Right cardiac atrium (tissue), 5 donors: ENCODE results near the gene CHAT. TPM values are rescaled to one million over a fixed set of nuclear protein-coding genes. Genes with fewer than 3 reads are reported as not detected.
"Not testable (repeated sequence)": the region's sequence is repeated elsewhere in the genome, so short reads cannot be mapped to it uniquely, and the experiment has no call there.

Experiments
- ATAC-seq, 2 donors: fragments of 200-7000 bp; cut with Tn5 transposase; one replicate each; pipeline versions ENCODE4 v1.8.0 to v1.9.1; 2020; ENCODE audit warnings: moderate library complexity in 2 of 2, mild to moderate bottlenecking in 1 of 2
- DNase-seq, 3 donors: peaks; one replicate each; pipeline ENCODE4 v3.0.0-alpha.2; 2020
- H3K27ac ChIP-seq: one replicate; pipeline ENCODE4 v1.5.1; 2013; ENCODE audit warnings: mild to moderate bottlenecking, low read length, control low read depth, moderate library complexity
- H3K27me3 ChIP-seq: one replicate; pipeline ENCODE4 v1.6.1; 2013; ENCODE audit not compliant: control insufficient read depth, insufficient read depth
- H3K4me1 ChIP-seq: one replicate; pipeline ENCODE4 v1.6.1; 2013; ENCODE audit warnings: low read length; ENCODE audit not compliant: control insufficient read depth, insufficient read depth
- H3K4me3 ChIP-seq: one replicate; pipeline ENCODE4 v1.5.1; 2013; ENCODE audit warnings: low read length, control low read depth
- H3K9me3 ChIP-seq: one replicate; pipeline ENCODE4 v1.6.1; 2013; ENCODE audit warnings: low read length; ENCODE audit not compliant: control insufficient read depth
- WGBS: extraction: QIAGEN DNeasy Blood & Tissue Kit; methylation state at CpG from one replicate; pipeline ENCODE4 v1.1.7; 2013; 5-methylcytosine and 5-hydroxymethylcytosine counted together
- intact Hi-C, 4 donors: fragments of 100-400 bp; cut with DNase I; formaldehyde crosslinking; loops; one replicate each; pipeline versions ENCODE4 v1.11.0 to v1.14.0; 2022 to 2023
- polyA plus RNA-seq: library from polyadenylated mRNA; stranded (reverse); fragments of 200-250 nt; gene quantifications from one replicate; pipeline ENCODE4 v1.2.3, GENCODE V29; 2013
- total RNA-seq, 4 donors: library from RNA; stranded (reverse); fragmentation: NEBNext Ultra II Directional; extraction: Animal tissue kit (Norgen Biotek cat#: 25700); gene quantifications; one replicate each; pipeline ENCODE4 v1.2.1, GENCODE V29; 2021
- donor health status: healthy with polysubstance abuse.
- donor health status: DM: no; HTN: yes; CAD: no.
- donor health status: DM: no; HTN: no; CAD: no.
- donor health status: DM: no; HTN: yes; CAD: no; lungs with severe emphysema.
- donor health status: DM: yes; HTN: yes; CAD: no.

CHAT gene
- total and polyA plus RNA-seq, 5 donors, result not detected

DNA sequence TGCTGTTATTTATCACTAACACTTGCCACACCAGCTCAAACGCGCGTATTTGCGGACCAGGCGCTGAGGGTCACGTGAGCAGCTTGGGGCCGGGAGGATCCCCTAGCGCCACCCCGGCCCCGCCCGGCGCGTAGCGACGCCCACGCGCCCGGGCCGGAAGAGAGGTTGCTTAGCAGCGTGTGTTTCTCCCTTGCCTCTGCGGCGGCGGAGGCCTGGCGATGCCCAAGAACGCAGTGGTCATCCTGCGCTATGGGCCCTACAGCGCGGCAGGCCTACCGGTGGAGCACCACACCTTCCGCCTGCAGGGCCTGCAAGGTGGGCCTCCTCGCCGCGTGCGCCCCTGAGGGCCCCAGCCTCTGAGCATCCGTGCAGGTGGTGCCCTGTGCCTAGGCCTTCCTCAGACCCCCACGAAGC lies 65.7 kb downstream of the CHAT start, which contains the start of gene C10orf53:
Gene C10orf53 (plus strand): TSS at position 172 of the 414 bp plus-strand sequence. CDS start 47 bp downstream, at position 219.
- Histone ChIP-seq H3K9me3 (no peaks in the 10 kb centered on the region), H3K4me1 (no peaks in the 10 kb centered on the region), H3K4me3 (no peak within 1 kb of the TSS), H3K27ac (no peak within 1 kb of the TSS), H3K27me3 (no peaks in the 10 kb centered on the region)
- DNase-seq (peak in 2 of 3 donors; percentile 13 to 53), ATAC-seq (peak; percentile 79 to 86)
- intact Hi-C loops, result no loop called here
- WGBS, result 8% methylated on average over 36 of the region's 36 CpGs

GRCh38 chr10:49682449-49682848 lies 68.6 kb downstream of the CHAT start:
- H3K27me3 ChIP-seq, H3K9me3 ChIP-seq, ATAC-seq, H3K4me3 ChIP-seq, intact Hi-C loops, H3K4me1 ChIP-seq, H3K27ac ChIP-seq, DNase-seq: not testable (repeated sequence)
- 72% methylated on average over 5 of the region's 5 CpGs for WGBS

- Histone ChIP-seq H3K4me3 (no peak overlapping the region), H3K27ac (no peak overlapping the region), H3K9me3 (peaks cover 2% of the 10 kb centered on the region), H3K4me1 (no peaks in the 10 kb centered on the region), H3K27me3 (no peaks in the 10 kb centered on the region)
- no peak for ATAC-seq
- intact Hi-C loops, result no loop called here
- DNase-seq, result no peak
- WGBS, result 96% methylated on average over 2 of the region's 2 CpGs
Measured at GRCh38 chr10:49682879-49683278, 69.0 kb downstream of the CHAT start.

DNA sequence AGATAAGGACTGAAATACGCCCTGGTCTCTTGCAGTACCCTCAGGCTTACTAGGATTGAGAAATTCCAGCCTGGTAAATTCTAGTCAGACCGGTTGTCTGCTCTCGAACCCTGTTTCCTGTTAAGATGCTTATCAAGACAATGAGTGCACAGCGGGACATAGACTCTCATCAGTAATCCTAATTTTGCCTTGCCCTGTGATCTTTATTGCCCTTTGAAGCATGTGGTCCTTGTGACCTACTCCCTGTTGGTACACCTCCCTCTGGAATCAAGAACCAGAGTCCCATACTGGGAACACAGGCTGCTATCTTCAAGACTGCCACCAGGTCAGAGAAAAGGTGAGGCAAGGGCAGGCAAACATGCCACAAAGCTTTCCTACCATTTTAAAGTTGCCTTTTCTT lies 72.8 kb downstream of the CHAT start:
- peaks cover 2% of the 10 kb centered on the region for H3K9me3 ChIP-seq
- no peak for ATAC-seq
- 71% methylated on average over 4 of the region's 4 CpGs for WGBS
- H3K4me1 ChIP-seq, result no peaks in the 10 kb centered on the region
- H3K27me3 ChIP-seq, result no peaks in the 10 kb centered on the region
- no peak for DNase-seq
- intact Hi-C loops, result no loop called here
- no peak overlapping the region for H3K27ac ChIP-seq
- H3K4me3 ChIP-seq, result no peak overlapping the region

- WGBS, result 13% methylated on average over 8 of the region's 8 CpGs
- Histone ChIP-seq H3K4me1 (no peaks in the 10 kb centered on the region), H3K9me3 (peaks cover 2% of the 10 kb centered on the region), H3K27ac (no peak overlapping the region), H3K4me3 (no peak overlapping the region), H3K27me3 (no peaks in the 10 kb centered on the region)
- intact Hi-C loops, result no loop called here
- no peak for DNase-seq
- ATAC-seq, result no peak
Measured at GRCh38 chr10:49688261-49688846, 74.5 kb downstream of the CHAT start.

- WGBS, result 11% methylated on average over 7 of the region's 7 CpGs
- H3K27ac ChIP-seq, result no peak overlapping the region
- DNase-seq (no peak), ATAC-seq (no peak)
- no peak overlapping the region for H3K4me3 ChIP-seq
- H3K27me3 ChIP-seq, result no peaks in the 10 kb centered on the region
- no peaks in the 10 kb centered on the region for H3K4me1 ChIP-seq
- intact Hi-C loops, result no loop called here
- H3K9me3 ChIP-seq, result peaks cover 2% of the 10 kb centered on the region
Measured at GRCh38 chr10:49688920-49689319, 75.1 kb downstream of the CHAT start.

DNA sequence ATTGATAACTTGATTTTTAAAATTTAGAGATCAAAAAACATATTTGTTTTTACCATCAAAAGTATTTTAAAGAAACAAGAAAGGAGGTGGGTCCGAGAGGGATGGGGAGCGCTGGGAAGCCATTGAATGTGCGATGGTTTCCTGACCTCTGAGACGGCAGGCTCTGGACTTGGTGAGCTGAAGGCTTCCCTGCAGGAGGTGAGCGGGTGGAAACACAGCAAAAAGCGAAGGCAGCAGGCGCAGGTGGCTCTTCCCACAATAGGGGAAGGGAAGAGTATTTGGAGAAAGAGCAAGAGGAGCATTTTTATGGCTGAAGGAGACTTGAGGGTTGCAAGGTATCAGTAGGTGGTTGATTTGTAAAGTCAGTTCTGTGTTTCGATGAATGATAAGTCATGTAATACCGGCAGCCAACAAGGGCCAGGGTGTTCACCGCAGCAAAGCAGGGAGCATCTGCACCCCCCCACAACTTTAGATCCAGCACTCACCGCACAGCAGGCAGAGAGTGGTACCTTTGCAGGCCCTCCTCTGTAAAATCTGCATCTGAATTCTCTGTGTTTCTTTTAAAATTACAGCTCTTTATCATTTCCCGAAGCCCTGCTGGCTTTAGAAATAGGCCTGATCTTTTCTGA lies 76.2 kb downstream of the CHAT start:
- Histone ChIP-seq H3K9me3 (peaks cover 2% of the 10 kb centered on the region), H3K4me3 (no peak overlapping the region), H3K27ac (no peak overlapping the region), H3K4me1 (no peaks in the 10 kb centered on the region), H3K27me3 (no peaks in the 10 kb centered on the region)
- whole genome bisulfite sequencing, result 12% methylated on average over 12 of the region's 12 CpGs
- intact Hi-C loops, result no loop called here
- no peak for DNase-seq
- ATAC-seq, result no peak

- Histone ChIP-seq H3K9me3 (peaks cover 2% of the 10 kb centered on the region), H3K4me3 (no peak overlapping the region), H3K27ac (no peak overlapping the region), H3K27me3 (no peaks in the 10 kb centered on the region), H3K4me1 (no peaks in the 10 kb centered on the region)
- ATAC-seq, result no peak
- intact Hi-C loops, result no loop called here
- WGBS, result 6% methylated on average over 12 of the region's 12 CpGs
- DNase-seq, result no peak
Measured at GRCh38 chr10:49690698-49691356, 77.0 kb downstream of the CHAT start.

DNA sequence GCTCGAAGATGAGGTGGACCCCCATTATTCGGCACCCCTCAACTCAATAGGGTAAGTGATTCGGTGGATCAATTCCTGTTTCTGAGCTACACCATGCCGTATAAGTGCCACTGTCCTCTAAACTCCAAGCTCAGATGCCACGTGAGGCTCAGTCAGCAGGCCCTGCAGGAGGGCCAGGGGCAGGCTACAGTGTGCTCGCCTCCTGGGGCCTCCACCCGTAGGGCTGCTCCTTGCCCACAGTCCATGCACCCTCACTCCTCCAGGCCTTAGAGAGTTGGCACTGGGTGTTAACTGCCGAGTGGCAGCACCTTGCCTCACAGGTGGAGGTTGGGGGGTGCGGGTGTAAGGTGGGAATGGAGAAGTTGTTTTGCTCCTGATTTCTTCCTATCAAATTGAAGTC lies 77.8 kb downstream of the CHAT start:
- H3K27me3 ChIP-seq, result no peaks in the 10 kb centered on the region
- H3K4me1 ChIP-seq, result no peaks in the 10 kb centered on the region
- no peak for ATAC-seq
- no peak overlapping the region for H3K27ac ChIP-seq
- intact Hi-C loops, result no loop called here
- H3K4me3 ChIP-seq, result no peak overlapping the region
- peaks cover 2% of the 10 kb centered on the region for H3K9me3 ChIP-seq
- WGBS, result 24% methylated on average over 9 of the region's 9 CpGs
- no peak for DNase-seq

GRCh38 chr10:49694466-49694865 lies 80.6 kb downstream of the CHAT start:
- ATAC-seq (no peak), DNase-seq (no peak)
- H3K4me1 ChIP-seq, result no peaks in the 10 kb centered on the region
- no peak overlapping the region for H3K4me3 ChIP-seq
- H3K27me3 ChIP-seq, result no peaks in the 10 kb centered on the region
- H3K27ac ChIP-seq, result no peak overlapping the region
- intact Hi-C loops, result no loop called here
- no peaks in the 10 kb centered on the region for H3K9me3 ChIP-seq
- WGBS, result 82% methylated on average over 6 of the region's 6 CpGs

GRCh38 chr10:49696311-49696710 lies 82.5 kb downstream of the CHAT start:
- Histone ChIP-seq H3K9me3 (no peaks in the 10 kb centered on the region), H3K27me3 (no peaks in the 10 kb centered on the region), H3K4me1 (no peaks in the 10 kb centered on the region), H3K27ac (no peak overlapping the region), H3K4me3 (no peak overlapping the region)
- intact Hi-C loops, result no loop called here
- DNase-seq, result no peak
- WGBS, result 74% methylated on average over 7 of the region's 7 CpGs
- no peak for ATAC-seq
